GM23338 (cell line): ENCODE results near the gene DOCK4.
"Not testable (repeated sequence)": the region's sequence is repeated elsewhere in the genome, so short reads cannot be mapped to it uniquely, and the experiment has no call there.

Source experiments
- CTCF ChIP-seq, 2 experiments: fragments of 200-600 bp in 1 of 2; sonication (generic) in 1 of 2; conservative IDR thresholded peaks; 2 replicates each; pipeline versions ENCODE4 v1.5.1 to v1.6.1; 2016 to 2017; ENCODE audit warnings: antibody characterized with exemption in 2 of 2, low read depth in 2 of 2, mild to moderate bottlenecking in 2 of 2, moderate library complexity in 1 of 2
- REST ChIP-seq: IDR thresholded peaks from one replicate; pipeline ENCODE4 v1.6.1; 2018; ENCODE audit warnings: antibody characterized with exemption; ENCODE audit not compliant: unreplicated experiment

- not testable (repeated sequence) for TF ChIP-seq REST; CTCF (conservative IDR thresholded peaks at IDR 0.05; ENCODE audit: low read depth in 2 of 2)
Observed at GRCh38 chr7:112128041-112128440, 78.2 kb downstream of the DOCK4 start.
